Gastrocnemius medialis (tissue), 4 donors: ENCODE data around the gene MEGF9. TPM values are rescaled to one million over a fixed set of nuclear protein-coding genes. Genes with fewer than 3 reads are reported as not detected.

Experiments
- ATAC-seq, 2 donors: fragments of 150-250 bp; one replicate each; pipeline ENCODE4 v1.9.1; 2016
- DNase-seq, 2 donors: peaks; one replicate each; pipeline ENCODE4 v3.0.0-alpha.2; 2019
- H3K27ac ChIP-seq, 4 donors: fragments of 200-600 bp; sonication (generic); 1 replicate in 1 of 4; 2 replicates in 3 of 4; pipeline ENCODE4 v1.5.1; 2016 to 2018; ENCODE audit warnings: mild to moderate bottlenecking in 2 of 4, moderate library complexity in 1 of 4
- H3K27me3 ChIP-seq, 3 donors: fragments of 200-600 bp; sonication (generic) in 2 of 3; 1 replicate in 1 of 3; 2 replicates in 2 of 3; pipeline versions ENCODE4 v1.5.1 to v1.6.0; 2016 to 2019; ENCODE audit warnings: mild to moderate bottlenecking in 1 of 3, moderate library complexity in 1 of 3
- H3K36me3 ChIP-seq, 2 donors: fragments of 200-600 bp; sonication (generic) in 1 of 2; one replicate each; pipeline ENCODE4 v1.5.1; 2017 to 2018
- H3K4me1 ChIP-seq, 2 donors: fragments of 200-600 bp; sonication (generic) in 1 of 2; one replicate each; pipeline ENCODE4 v1.5.1; 2016 to 2017; ENCODE audit warnings: mild to moderate bottlenecking in 2 of 2
- H3K4me3 ChIP-seq, 4 donors: fragments of 200-600 bp; sonication (generic) in 3 of 4; 1 replicate in 1 of 4; 2 replicates in 3 of 4; pipeline ENCODE4 v1.5.1; 2016 to 2019; ENCODE audit warnings: mild to moderate bottlenecking in 2 of 4
- H3K9me3 ChIP-seq, 3 donors: fragments of 200-600 bp; sonication (generic) in 2 of 3; 1 replicate in 1 of 3; 2 replicates in 2 of 3; pipeline ENCODE4 v1.5.1; 2016 to 2019
- POLR2A ChIP-seq, 2 donors: fragments of 450-650 bp; IDR thresholded peaks; one replicate each; pipeline ENCODE4 v1.6.1; 2017; ENCODE audit warnings: antibody characterized with exemption in 2 of 2, mild to moderate bottlenecking in 2 of 2, moderate library complexity in 2 of 2
- in situ Hi-C, 4 donors: fragments of 200-750 bp; cut with MboI; loops; one replicate each; pipeline versions ENCODE4 v1.15.0 to v1.8.0; 2017; ENCODE audit warnings: low sequenced_read_pairs in 4 of 4
- intact Hi-C: fragments of 100-400 bp; cut with DNase I; formaldehyde crosslinking; loops from one replicate; pipeline ENCODE4 v1.15.1; 2023; ENCODE audit warnings: low total_unique reads
- total RNA-seq, 4 donors: library from RNA; depleted of rRNA; stranded (reverse); fragments of >200 nt; gene quantifications; one replicate each; pipeline versions ENCODE4 v1.1.0 to v1.2.3, GENCODE V29; 2016
- TF ChIP-seq, protein P1 (sequence below), 5 experiments: fragments of 450-650 bp in 3 of 5; fragments of 200-600 bp in 2 of 5; sonication (generic) in 2 of 5; IDR thresholded peaks in 4 of 5; conservative IDR thresholded peaks in 1 of 5; 1 replicate in 4 of 5; 2 replicates in 1 of 5; pipeline ENCODE4 v1.5.1; 2016 to 2019; ENCODE audit warnings: antibody characterized with exemption in 5 of 5, mild to moderate bottlenecking in 3 of 5, moderate library complexity in 3 of 5

Gene MEGF9
- total RNA-seq, 4 donors from 2014 or later = 6.3 to 15.3 (median 13.5) TPM

DNA sequence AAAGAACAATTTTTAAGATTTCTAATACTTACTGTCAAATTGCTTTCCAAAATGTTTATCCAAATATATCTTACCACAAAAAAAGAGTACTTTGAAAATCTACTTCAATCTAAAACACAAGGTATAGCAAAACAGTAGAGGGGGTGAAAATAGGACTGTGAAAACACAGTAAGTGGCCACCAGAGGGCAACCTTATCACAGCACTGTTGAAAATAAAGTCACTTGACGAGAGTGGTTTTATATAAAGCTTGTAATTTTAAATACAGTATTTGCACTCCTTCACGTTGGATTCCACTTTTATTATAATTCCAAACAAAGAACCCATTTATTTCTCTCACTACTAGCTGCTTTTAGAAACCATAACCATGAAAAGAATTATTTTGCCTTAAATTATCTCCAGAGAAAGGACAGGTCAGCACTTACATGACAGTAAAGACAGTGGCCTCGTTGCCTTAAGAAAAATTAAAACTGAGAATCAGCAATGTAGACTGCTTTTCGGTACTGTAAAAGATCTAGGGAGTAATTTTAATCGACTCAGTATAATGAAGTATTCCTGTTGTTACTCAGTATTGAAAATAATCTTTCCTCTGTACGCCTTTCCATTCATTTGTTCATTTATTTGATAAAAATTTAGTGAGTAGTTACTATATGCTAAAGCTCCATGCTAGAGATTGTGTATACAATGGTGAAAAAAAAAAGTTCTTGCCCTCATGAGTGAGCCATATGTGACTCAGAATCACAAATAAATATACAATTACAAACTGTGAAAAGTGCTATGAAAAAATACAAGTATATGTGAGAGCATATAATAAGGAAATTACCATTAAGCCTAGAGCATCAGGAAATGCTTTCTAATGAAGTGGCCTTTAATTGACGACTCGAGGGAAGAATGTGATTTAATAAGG, 94.3 kb downstream of the MEGF9 start:
- DNase-seq (peak; percentile 20 to 33), ATAC-seq (peak; percentile 89 to 97)
- in situ Hi-C loops (no loop called here), intact Hi-C loops (loop anchor here (5.0 to 10.0 kb wide), 2 partner anchors 92 to 435 kb away; partner anchors contain the start of genes C5 and MEGF9)
- Histone ChIP-seq H3K27ac (peak overlapping the region in 1 of 4 donors; percentile 29), H3K36me3 (no peaks in the 10 kb centered on the region), H3K9me3 (no peaks in the 10 kb centered on the region), H3K27me3 (no peaks in the 10 kb centered on the region), H3K4me3 (no peak overlapping the region), H3K4me1 (no peaks in the 10 kb centered on the region)
- TF ChIP-seq, protein P1, sequence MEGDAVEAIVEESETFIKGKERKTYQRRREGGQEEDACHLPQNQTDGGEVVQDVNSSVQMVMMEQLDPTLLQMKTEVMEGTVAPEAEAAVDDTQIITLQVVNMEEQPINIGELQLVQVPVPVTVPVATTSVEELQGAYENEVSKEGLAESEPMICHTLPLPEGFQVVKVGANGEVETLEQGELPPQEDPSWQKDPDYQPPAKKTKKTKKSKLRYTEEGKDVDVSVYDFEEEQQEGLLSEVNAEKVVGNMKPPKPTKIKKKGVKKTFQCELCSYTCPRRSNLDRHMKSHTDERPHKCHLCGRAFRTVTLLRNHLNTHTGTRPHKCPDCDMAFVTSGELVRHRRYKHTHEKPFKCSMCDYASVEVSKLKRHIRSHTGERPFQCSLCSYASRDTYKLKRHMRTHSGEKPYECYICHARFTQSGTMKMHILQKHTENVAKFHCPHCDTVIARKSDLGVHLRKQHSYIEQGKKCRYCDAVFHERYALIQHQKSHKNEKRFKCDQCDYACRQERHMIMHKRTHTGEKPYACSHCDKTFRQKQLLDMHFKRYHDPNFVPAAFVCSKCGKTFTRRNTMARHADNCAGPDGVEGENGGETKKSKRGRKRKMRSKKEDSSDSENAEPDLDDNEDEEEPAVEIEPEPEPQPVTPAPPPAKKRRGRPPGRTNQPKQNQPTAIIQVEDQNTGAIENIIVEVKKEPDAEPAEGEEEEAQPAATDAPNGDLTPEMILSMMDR (IDR thresholded peaks at IDR 0.05 in 4 of 5, conservative IDR thresholded peaks at IDR 0.05 in 1 of 5) = peak; percentile 57 to 84 (median 73)
- no peak for TF ChIP-seq POLR2A (IDR thresholded peaks at IDR 0.05)

GRCh38 chr9:120616966-120617935, 97.0 kb downstream of the MEGF9 start:
- ATAC-seq = no peak
- Histone ChIP-seq H3K27ac (no peak overlapping the region), H3K9me3 (no peaks in the 10 kb centered on the region), H3K36me3 (no peaks in the 10 kb centered on the region), H3K4me1 (no peaks in the 10 kb centered on the region), H3K4me3 (no peak overlapping the region), H3K27me3 (no peaks in the 10 kb centered on the region)
- intact Hi-C loops = loop anchor here (5.0 kb wide), 1 partner anchor 95 kb away; the partner anchor contains the start of gene MEGF9
- DNase-seq = no peak
- in situ Hi-C loops = no loop called here
- TF ChIP-seq, protein P1 (IDR thresholded peaks at IDR 0.05 in 4 of 5, conservative IDR thresholded peaks at IDR 0.05 in 1 of 5) = no peak
- no peak for TF ChIP-seq POLR2A (IDR thresholded peaks at IDR 0.05)

DNA sequence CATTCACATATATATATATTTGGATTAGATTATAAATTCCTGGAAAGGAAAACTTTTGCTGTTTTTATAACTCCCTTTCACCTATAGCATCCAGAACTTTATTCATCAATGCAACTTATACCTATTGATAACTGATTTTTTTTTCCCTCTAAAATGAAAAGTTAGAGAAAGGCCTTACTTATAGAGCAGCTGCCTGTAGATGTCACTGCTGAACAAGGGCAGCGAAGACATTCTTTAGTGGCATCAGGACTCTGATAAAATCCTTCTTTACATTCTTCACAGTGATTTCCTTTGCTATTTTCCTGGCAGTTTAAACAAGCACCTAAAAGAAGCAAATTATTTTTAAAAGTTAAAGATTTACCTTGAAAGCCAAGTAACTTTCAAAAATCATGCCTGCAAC, 102.1 kb downstream of the MEGF9 start:
- H3K4me3 ChIP-seq = no peak overlapping the region
- no peaks in the 10 kb centered on the region for H3K4me1 ChIP-seq
- no peak for DNase-seq
- H3K9me3 ChIP-seq = no peaks in the 10 kb centered on the region
- no peaks in the 10 kb centered on the region for H3K27me3 ChIP-seq
- no peak for ATAC-seq
- H3K27ac ChIP-seq = no peak overlapping the region
- TF ChIP-seq, protein P1 (IDR thresholded peaks at IDR 0.05 in 4 of 5, conservative IDR thresholded peaks at IDR 0.05 in 1 of 5) = no peak
- no peak for TF ChIP-seq POLR2A (IDR thresholded peaks at IDR 0.05)
- intact Hi-C loops (no loop called here), in situ Hi-C loops (no loop called here)
- H3K36me3 ChIP-seq = no peaks in the 10 kb centered on the region

DNA sequence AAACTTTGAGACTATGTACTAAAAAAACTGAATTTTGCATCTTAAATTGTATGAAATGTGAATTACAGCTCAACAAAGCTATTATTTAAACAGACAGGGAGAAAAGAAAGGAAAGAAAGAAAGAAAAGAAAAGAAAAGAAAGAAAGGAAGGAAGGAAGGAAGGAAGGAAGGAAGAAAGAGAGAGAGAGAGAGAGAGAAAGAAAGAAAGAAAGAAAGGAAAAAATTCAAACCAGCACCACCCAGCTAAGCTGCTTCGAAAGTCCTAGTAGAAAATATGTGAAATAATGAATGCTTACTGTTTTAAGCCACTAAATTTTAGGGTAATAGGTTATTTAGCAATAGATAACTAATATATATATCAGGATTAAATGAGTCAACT, 102.6 kb downstream of the MEGF9 start:
- H3K9me3 ChIP-seq = no peaks in the 10 kb centered on the region
- TF ChIP-seq, protein P1 (IDR thresholded peaks at IDR 0.05 in 4 of 5, conservative IDR thresholded peaks at IDR 0.05 in 1 of 5) = no peak
- no peak for TF ChIP-seq POLR2A (IDR thresholded peaks at IDR 0.05)
- in situ Hi-C loops = no loop called here

More for the DNA sequence above, 102.6 kb downstream of the MEGF9 start:
- DNase-seq (no peak), ATAC-seq (no peak)
- Histone ChIP-seq H3K36me3 (no peaks in the 10 kb centered on the region), H3K4me3 (no peak overlapping the region), H3K4me1 (no peaks in the 10 kb centered on the region), H3K27ac (no peak overlapping the region), H3K27me3 (no peaks in the 10 kb centered on the region)
- intact Hi-C loops = no loop called here
